ENCODE measurements around the gene THSD1.

DNA sequence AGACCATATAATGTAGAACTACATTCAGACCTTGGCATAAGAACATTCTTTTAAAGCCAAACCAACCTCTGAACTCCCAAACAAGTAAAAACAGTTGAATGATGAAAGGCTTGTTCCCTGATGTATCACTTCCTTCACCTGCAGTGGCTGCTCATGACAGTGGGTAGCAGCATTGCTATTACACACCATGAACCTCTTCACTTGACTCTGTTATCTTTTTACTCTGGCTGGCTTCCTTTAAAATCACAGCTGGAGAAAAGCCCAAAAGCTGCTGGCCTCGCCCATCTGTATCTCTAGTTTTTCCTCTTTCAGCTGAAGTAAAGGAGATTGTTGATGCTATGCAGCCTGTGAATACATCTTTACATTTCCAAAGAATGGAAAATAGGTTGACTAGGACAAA is 22.6 kb downstream of the THSD1 start:
- TF ChIP-seq FOXP2 (optimal IDR thresholded peaks at IDR 0.05; ENCODE audit: control extremely low read depth, extremely low read length, insufficient read depth) = no peak
- TF ChIP-seq POLR2AphosphoS5 (IDR thresholded peaks at IDR 0.05; ENCODE audit: borderline replicate concordance, low read depth, low read length) = no peak
